T-helper 1 cell treated with Interleukin-12 subunit alpha and Interleukin-12 subunit beta and Interleukin-4 antibody, amounts not matched to agents 30 μg/mL and 1 μg/mL, for 36 hours (primary cell): ENCODE measurements around the gene PCGF5.

Experiments used
- H3K27ac Mint-ChIP-seq: one replicate; pipeline ENCODE4 v1.8.0; 2021; ENCODE audit warnings: mild to moderate bottlenecking, mixed read lengths
- H3K27me3 Mint-ChIP-seq: one replicate; pipeline ENCODE4 v1.8.0; 2021; ENCODE audit warnings: low read depth, mixed read lengths
- H3K36me3 Mint-ChIP-seq: one replicate; pipeline ENCODE4 v1.8.0; 2021; ENCODE audit warnings: low read depth, mixed read lengths
- H3K4me1 Mint-ChIP-seq: one replicate; pipeline ENCODE4 v1.8.0; 2021; ENCODE audit warnings: low read depth, mixed read lengths
- H3K4me3 Mint-ChIP-seq: one replicate; pipeline ENCODE4 v1.8.0; 2021; ENCODE audit warnings: mild to moderate bottlenecking, moderate library complexity, mixed read lengths
- H3K9me3 Mint-ChIP-seq: one replicate; pipeline ENCODE4 v1.8.0; 2021; ENCODE audit warnings: mixed read lengths

The PCGF5 gene

DNA sequence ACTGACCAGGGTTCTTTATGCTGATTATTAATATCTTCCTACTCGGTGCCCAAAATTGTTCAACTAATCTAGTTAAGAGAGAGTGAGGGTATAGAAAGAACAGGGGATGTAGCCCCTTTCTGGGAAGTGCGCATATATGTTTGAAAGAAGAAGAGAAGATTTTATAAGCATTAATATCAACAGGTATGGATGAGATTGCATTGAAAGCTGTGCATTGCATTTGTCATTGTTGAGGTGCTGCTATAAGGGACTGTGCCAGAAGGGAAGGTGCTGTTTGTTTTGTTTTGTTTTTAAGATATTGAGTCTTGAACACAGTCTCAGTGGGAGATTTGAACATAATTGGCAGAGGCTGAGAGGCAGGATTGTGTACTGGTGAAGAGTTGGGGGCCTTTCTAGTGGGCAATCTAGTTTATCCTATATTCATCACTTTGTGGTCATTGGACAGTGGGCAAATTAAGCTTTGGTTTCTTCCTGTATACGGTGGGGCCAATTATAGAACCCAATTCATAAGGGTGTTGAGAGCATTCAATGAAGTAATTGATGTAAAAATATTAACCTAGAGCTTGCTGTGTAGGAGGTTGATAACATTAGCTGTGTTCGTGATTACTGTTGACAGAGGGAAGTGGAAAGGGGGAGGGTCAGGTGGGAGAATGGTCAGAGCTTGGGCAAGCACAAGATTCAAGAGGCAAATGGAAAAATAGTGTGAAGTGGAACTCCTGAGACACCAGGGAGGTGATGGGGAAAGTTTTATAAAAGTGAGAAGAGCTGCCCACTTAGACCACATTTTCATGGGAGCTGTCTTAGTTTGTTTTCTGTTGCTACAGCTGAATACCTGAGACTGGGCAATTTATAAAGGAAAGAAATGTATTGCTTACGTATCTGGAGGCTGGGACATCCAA is 19.9 kb upstream of the PCGF5 start:
- peak overlapping the region; percentile 41 for H3K4me3 Mint-ChIP-seq
- peaks cover 68% of the 10 kb centered on the region for H3K4me1 Mint-ChIP-seq
- peak overlapping the region; percentile 82 for H3K27ac Mint-ChIP-seq
- H3K36me3 Mint-ChIP-seq: peaks cover 9% of the 10 kb centered on the region
- no peaks in the 10 kb centered on the region for H3K27me3 Mint-ChIP-seq
- H3K9me3 Mint-ChIP-seq: no peaks in the 10 kb centered on the region

DNA sequence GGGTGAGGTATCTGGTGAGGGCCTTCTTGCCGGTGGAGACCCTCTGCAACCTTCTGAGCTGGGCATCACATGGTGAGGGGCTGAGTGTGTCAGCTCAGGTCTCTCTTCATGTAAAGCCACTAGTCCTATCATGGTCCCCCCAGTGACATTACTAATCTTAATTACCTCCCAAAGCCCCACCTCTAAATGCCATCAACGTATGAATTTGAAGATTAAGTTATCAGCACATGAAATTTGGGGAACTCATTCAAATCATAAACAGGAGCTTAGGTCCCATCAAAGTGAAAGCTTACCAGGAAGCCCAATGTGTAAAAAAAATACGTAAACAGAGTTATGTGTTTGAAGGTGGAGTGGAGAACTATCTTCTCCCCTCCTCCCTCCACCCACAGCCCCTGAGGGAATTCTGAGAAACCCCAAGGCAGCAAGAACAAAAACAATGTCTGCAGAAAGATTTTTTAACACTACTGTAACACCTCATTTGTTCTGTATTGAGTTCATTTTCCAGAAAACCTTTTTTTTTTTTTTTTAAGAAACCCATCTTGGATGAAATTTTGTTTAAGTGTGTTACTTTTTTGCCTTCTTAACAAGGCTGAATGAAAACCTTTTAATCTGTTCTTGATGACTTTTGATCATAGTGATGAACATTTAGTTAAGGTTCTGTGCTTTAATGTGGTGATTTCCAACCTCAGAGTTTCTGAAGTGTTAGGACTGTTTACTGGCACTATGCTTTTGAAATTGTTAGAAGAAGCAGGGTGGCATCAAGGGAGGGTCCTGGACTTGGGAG is 19.1 kb upstream of the PCGF5 start:
- H3K4me1 Mint-ChIP-seq: peaks cover 72% of the 10 kb centered on the region
- H3K9me3 Mint-ChIP-seq: no peaks in the 10 kb centered on the region
- H3K36me3 Mint-ChIP-seq: peaks cover 9% of the 10 kb centered on the region
- H3K4me3 Mint-ChIP-seq: peak overlapping the region; percentile 41
- H3K27me3 Mint-ChIP-seq: no peaks in the 10 kb centered on the region
- H3K27ac Mint-ChIP-seq: peak overlapping the region; percentile 82

DNA sequence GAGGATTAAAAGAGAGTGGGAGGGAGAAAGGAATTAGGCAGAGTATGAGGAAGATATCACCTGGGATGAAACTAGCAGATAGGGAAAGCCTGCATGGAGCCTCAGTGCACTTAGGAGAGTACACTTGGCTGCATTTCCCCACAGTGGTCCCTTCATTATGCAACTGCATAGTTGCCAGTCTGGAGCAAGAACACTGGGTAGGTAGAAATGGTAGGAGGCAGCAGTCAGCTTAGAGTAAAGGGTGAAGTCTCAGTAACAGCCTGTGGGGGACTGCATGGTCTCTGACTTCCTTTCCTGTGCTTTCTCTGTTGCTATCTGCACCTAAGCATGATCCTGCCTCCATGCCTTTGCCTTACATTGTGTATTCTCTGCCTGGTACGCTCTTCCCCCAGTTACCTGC is 14.0 kb upstream of the PCGF5 start:
- H3K4me1 Mint-ChIP-seq: peaks cover 47% of the 10 kb centered on the region
- H3K36me3 Mint-ChIP-seq: peaks cover 8% of the 10 kb centered on the region
- peak overlapping the region; percentile 22 for H3K4me3 Mint-ChIP-seq

DNA sequence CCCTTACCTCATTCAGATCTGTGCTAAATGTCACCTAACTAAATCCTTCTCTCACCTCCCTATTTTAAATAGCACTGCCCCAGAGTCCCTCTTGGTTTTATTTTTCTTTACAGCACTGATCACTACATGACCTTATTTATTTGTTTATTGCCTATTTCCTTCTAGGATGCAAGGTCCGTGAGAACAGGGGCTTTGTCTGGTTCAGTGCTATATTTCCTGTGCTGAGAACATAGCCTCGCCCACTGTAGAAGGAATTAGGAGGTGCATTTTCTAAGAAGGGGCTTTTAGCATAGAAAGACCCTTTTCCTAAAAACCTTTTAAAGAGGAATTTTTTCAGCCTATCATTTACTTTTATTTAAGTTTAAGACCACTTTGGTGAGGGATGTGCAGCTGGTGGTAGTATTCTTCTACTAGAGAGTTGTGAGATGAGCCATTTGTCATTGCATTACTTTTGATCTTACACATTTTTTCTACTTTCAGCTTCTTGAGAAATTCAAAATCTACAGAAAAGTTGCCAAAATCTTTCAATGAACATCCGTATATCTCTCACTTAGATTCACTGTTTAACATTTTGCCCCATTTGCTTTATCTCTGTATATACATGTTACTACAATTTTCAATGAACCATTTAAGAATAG is 13.5 kb upstream of the PCGF5 start:
- Mint-ChIP-seq H3K27me3 (peaks cover 3% of the 10 kb centered on the region), H3K4me1 (peaks cover 45% of the 10 kb centered on the region), H3K9me3 (no peaks in the 10 kb centered on the region), H3K27ac (peak overlapping the region; percentile 35), H3K4me3 (peak overlapping the region; percentile 22), H3K36me3 (peaks cover 8% of the 10 kb centered on the region)

More for the DNA sequence above, 14.0 kb upstream of the PCGF5 start:
- H3K27ac Mint-ChIP-seq: peak overlapping the region; percentile 27
- peaks cover 3% of the 10 kb centered on the region for H3K27me3 Mint-ChIP-seq
- no peaks in the 10 kb centered on the region for H3K9me3 Mint-ChIP-seq

DNA sequence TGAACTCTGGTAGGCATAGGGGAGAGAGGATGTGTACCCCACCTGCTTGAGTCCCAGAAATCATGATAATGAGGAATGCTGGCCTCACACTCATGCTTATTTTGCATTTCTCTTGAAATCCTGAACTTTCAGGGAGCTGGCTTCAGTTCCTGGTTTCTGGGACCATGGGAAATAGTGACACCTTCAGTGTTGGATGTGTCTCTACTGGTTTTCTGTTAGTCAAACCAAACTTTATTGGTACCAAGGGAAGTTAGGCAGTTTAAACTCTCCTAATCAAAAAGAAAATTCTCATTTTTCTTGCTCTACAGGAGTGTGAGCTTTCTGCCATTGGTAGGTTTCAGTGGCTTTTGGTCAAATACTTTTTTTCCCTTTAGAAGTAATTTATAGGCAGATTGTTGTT is 11.8 kb upstream of the PCGF5 start:
- Mint-ChIP-seq H3K9me3 (no peaks in the 10 kb centered on the region), H3K36me3 (peaks cover 5% of the 10 kb centered on the region), H3K4me3 (no peak overlapping the region), H3K27ac (no peak overlapping the region), H3K27me3 (peaks cover 3% of the 10 kb centered on the region), H3K4me1 (peaks cover 33% of the 10 kb centered on the region)

DNA sequence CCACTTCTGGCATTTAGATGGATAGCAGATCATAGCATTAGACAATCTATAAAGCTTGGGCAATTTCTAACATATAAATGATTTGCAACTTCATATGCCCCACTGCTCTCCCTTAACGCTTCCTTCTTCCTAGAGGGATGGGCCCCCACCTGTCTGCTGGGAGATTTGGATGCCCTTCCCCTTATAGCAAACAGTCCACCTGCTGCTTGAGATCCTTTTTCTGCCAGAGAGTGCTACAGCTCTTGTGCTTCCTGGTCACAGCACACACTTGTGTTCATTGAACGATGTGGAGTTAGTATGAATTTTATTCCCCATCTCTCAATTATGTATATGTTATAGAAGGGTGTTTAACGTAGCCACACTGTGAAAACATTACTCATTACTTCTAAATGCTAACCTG is 10.4 kb upstream of the PCGF5 start:
- Mint-ChIP-seq H3K4me3 (no peak overlapping the region), H3K27me3 (peaks cover 3% of the 10 kb centered on the region), H3K4me1 (peaks cover 29% of the 10 kb centered on the region)

DNA sequence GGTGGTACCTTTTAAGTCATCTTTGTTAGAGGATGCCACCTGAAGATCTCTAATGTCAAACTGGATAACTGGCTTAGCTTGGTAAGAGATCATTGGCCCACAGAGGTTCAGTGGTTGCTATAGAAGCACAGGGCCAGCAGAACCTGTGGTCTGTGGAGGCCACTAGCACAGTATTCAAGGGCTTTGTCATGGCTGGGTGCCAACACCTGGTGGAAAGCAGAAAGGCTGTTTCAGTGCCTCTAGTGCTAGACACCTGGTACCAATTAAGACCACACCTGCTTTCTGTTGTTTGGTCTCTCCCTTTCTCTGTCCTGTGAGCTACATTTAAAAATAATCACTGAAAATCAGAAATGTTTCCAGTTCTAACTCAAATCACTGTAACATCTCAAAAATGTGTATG is 10.0 kb upstream of the PCGF5 start:
- Mint-ChIP-seq H3K4me1 (peaks cover 25% of the 10 kb centered on the region), H3K4me3 (no peak overlapping the region), H3K27me3 (peaks cover 3% of the 10 kb centered on the region), H3K9me3 (no peaks in the 10 kb centered on the region), H3K36me3 (peaks cover 4% of the 10 kb centered on the region), H3K27ac (no peak overlapping the region)

More for the DNA sequence above, 10.4 kb upstream of the PCGF5 start:
- no peak overlapping the region for H3K27ac Mint-ChIP-seq
- no peaks in the 10 kb centered on the region for H3K9me3 Mint-ChIP-seq
- peaks cover 4% of the 10 kb centered on the region for H3K36me3 Mint-ChIP-seq

DNA sequence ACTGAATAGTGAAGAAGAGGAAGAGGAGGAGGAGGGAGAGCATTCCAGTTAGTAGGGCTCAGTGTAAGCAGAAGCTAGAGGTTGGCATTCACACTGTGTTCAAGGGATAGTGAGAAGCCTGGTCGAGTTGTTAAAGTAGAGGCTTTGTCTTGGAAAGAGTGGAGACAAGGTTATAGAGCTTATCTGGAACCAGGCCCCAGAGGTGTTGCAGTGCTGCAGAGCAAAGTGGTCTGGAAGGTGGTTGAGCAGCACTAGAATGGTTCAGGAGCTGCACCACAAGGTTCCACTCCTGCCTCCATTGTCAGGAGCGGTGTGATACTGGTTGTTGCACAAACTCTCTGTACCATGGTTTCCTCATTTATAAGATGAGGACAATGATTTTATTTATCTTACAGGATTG is 8.8 kb upstream of the PCGF5 start:
- H3K27ac Mint-ChIP-seq: no peak overlapping the region
- peaks cover 3% of the 10 kb centered on the region for H3K27me3 Mint-ChIP-seq
- peaks cover 6% of the 10 kb centered on the region for H3K36me3 Mint-ChIP-seq
- H3K9me3 Mint-ChIP-seq: no peaks in the 10 kb centered on the region
- no peak overlapping the region for H3K4me3 Mint-ChIP-seq
- H3K4me1 Mint-ChIP-seq: peaks cover 19% of the 10 kb centered on the region

DNA sequence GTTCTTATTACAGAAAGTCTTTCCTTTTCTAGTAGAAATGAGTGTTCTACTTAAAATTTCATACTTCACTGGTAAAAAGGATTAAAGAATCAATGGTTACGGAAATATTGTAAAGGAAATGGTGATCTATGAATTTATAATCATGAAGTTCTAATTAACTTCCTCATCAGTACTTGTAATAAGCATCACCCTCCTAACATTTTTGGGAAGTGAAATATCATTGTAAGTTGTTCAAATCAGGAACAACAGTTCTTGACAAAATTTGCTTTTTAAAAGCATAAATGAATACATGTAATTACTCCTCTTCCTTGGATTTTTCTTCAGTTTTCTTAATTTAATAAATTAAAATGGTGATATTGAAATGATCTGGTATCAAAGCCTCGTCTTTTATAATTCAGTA is 5.6 kb upstream of the PCGF5 start:
- Mint-ChIP-seq H3K4me3 (no peak overlapping the region), H3K9me3 (no peaks in the 10 kb centered on the region), H3K27ac (no peak overlapping the region), H3K36me3 (peaks cover 2% of the 10 kb centered on the region), H3K4me1 (peaks cover 10% of the 10 kb centered on the region), H3K27me3 (peaks cover 3% of the 10 kb centered on the region)

DNA sequence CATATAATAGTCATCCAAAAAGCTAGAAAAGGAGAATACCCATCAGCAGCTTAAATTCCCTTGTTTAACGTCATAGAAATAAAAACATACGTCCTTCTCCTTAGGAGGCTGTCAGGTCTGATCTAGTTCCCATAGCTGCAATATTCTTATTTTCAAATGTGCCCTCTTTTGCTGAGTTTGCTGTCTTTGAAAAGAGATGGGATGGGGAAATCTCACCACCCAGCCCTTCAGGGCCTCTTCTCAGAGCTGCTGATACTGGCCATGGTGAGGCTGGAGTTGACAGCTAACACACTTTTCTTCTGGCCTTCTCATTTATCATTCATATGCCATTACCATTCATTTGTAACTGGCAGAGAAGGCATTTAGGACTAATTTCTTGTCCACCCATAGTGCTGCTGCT is 5.1 kb upstream of the PCGF5 start:
- Mint-ChIP-seq H3K36me3 (peaks cover 2% of the 10 kb centered on the region), H3K27ac (no peak overlapping the region), H3K4me3 (no peak overlapping the region), H3K27me3 (no peaks in the 10 kb centered on the region), H3K9me3 (no peaks in the 10 kb centered on the region), H3K4me1 (peaks cover 10% of the 10 kb centered on the region)

DNA sequence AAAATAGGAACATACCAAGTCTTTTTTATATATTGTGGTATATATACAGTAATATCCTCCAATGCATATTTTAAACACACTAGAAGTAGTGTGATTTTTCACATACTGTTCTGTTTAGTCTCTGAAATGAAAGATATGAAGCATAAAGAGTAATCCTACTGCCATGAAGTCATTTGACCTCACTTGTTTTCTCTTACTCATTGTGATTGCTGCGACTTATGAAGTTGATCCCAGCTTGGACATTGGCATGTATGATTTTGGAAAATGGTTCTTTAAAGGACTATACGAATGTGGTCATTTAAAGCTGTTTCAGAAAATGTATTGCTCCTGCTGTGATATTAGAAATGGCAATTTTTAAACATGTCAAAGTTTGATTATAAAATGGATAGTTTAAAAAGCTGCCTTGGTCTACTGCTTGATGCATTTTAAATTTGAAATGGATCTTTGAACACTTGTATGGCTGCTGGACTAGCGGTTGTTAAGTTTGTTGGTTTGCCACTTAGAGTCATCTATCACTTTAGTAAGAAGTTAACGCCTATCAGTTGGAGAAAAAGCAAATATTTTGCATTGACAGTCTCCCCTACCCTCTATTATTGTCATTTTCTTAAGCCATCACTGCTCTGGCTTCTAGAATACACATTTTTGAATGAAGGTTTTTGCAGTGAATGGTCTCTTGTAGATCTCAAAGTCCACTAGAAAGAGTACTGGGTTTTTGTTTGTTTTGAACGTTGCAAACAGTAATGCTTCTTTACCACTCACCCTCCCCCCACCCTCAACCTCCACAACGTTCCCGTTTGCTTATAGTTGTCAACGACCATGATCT is 881 bp upstream of the PCGF5 start:
- no peaks in the 10 kb centered on the region for H3K27me3 Mint-ChIP-seq

DNA sequence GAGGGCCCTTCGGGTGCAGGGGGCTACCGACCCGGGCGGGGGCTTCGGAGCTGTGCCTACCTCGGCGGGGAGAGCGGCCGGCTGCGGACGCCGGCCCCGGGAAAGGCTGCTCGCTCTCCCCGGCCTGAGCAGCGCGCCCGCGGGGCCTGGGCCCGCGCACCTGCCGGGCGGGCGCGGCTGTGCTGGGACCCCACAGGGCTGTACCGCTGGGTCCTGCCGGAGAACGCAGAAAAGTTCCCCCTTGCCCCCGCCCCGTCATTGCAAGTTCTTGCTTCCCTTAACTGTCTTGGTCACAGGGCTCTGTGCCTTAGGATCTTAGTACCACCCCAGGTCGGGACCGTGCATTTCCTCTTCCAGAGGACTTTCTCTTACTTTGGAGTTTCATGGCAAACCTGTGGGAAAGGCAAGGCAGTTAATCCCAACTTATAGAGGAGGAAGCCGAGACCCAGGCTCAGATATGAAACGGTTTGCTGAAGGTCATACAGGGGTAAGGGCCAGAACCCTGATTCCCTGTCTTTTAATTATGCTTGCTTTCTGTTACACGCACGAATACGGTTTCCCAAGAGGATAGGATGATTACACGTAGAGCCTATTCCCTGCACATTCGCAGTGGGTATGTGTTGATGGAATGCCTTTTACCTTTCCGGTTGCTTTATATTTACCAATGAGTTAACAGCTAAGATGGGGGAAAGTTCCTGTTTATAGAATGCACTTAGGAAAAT is 652 bp downstream of the PCGF5 start:
- H3K4me1 Mint-ChIP-seq: peaks cover 42% of the 10 kb centered on the region
- peak overlapping the region; percentile 86 for H3K27ac Mint-ChIP-seq
- no peaks in the 10 kb centered on the region for H3K27me3 Mint-ChIP-seq
- peaks cover 23% of the 10 kb centered on the region for H3K36me3 Mint-ChIP-seq
- no peaks in the 10 kb centered on the region for H3K9me3 Mint-ChIP-seq
- peak overlapping the region; percentile 89 for H3K4me3 Mint-ChIP-seq

More for the DNA sequence above, 881 bp upstream of the PCGF5 start:
- H3K27ac Mint-ChIP-seq: peak overlapping the region; percentile 64
- H3K4me1 Mint-ChIP-seq: peaks cover 38% of the 10 kb centered on the region
- peaks cover 23% of the 10 kb centered on the region for H3K36me3 Mint-ChIP-seq
- H3K4me3 Mint-ChIP-seq: peak overlapping the region; percentile 71
- no peaks in the 10 kb centered on the region for H3K9me3 Mint-ChIP-seq

DNA sequence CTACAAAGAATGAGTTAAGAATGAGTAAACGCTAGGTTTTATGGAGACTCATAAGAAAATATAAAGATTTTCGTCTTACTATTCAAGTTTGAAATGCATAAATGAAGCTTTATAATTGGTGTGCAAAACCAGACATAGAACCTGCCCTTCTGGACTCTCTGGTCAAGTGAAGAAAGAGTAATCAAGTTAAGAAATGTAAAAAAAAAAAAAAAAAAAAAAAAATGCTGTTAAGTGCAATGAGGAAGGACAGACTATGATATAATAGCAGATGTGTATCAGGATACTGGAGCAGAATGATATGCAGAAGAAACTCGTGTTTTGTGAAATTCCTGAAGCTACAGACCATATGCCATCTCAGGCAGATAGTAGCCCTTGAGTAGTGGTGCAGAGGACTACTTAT is 5.6 kb downstream of the PCGF5 start:
- Mint-ChIP-seq H3K36me3 (peaks cover 34% of the 10 kb centered on the region), H3K27me3 (no peaks in the 10 kb centered on the region), H3K9me3 (no peaks in the 10 kb centered on the region), H3K27ac (no peak overlapping the region), H3K4me1 (peaks cover 53% of the 10 kb centered on the region), H3K4me3 (no peak overlapping the region)
